ENCODE data around the gene NLRC5.

GRCh38 chr16:57131351-57131970, 142.1 kb downstream of the NLRC5 start:
- TF ChIP-seq CTCF (IDR thresholded peaks at IDR 0.05; ENCODE audit: low read depth, low read length): no peak
- no peak for TF ChIP-seq POLR2A (IDR thresholded peaks at IDR 0.05; ENCODE audit: extremely low read depth, insufficient read length)
- no peak for TF ChIP-seq MAX (IDR thresholded peaks at IDR 0.05; ENCODE audit: low read depth, low read length)

All from NB4 (cell line).